ENCODE measurements around the gene NBPF20.
"Not testable (repeated sequence)": the region's sequence is repeated elsewhere in the genome, so short reads cannot be mapped to it uniquely, and the experiment has no call there.

The NBPF20 gene

GRCh38 chr1:145429329-145429728 lies 3.9 kb upstream of the NBPF20 start:
- DNase-seq, result not testable (repeated sequence)

- DNase-seq, result peak; percentile 59
Measured at GRCh38 chr1:145424612-145425435, 579 bp downstream of the NBPF20 start.

- DNase-seq, result not testable (repeated sequence)
Measured at GRCh38 chr1:145415149-145415548, 10.3 kb downstream of the NBPF20 start.

GRCh38 chr1:145407266-145407665 lies 18.1 kb downstream of the NBPF20 start:
- DNase-seq, result not testable (repeated sequence)

- not testable (repeated sequence) for DNase-seq
Measured at GRCh38 chr1:145404949-145405348, 20.5 kb downstream of the NBPF20 start.

GRCh38 chr1:145400701-145401100 lies 24.7 kb downstream of the NBPF20 start:
- DNase-seq, result not testable (repeated sequence)
